CD4-positive, alpha-beta T cell treated with Interleukin-10 for 1 hour (primary cell): ENCODE results near the gene HPCAL4.

Experiments
- DNase-seq: peaks from one replicate; pipeline ENCODE4 v3.0.0-alpha.2; 2020

The HPCAL4 gene

GRCh38 chr1:39700348-39700747 lies 9.1 kb upstream of the HPCAL4 start:
- DNase-seq: no peak

- DNase-seq: no peak
Measured at GRCh38 chr1:39699419-39699818, 8.2 kb upstream of the HPCAL4 start.

DNA sequence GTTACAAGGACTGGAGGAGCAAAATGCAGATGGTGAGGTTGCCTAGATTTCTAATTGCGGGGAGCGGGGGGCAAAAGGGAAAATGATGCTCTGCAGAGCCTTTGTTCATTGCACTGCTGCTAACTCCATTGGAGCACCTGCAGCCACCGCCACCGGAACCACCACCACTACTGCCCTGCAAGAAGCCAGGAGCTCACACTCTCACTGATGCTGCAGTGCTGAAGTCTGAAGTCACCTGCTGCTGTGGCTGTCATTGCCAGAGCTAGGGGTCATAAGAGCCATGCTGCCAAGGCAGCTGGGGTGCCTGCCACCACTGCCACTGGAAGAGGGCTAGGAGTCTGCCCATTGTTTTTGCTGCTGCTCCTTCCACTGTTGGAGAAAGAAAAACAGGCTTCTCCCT lies 7.3 kb upstream of the HPCAL4 start:
- DNase-seq: no peak

- no peak for DNase-seq
Measured at GRCh38 chr1:39696448-39696847, 5.2 kb upstream of the HPCAL4 start.

DNA sequence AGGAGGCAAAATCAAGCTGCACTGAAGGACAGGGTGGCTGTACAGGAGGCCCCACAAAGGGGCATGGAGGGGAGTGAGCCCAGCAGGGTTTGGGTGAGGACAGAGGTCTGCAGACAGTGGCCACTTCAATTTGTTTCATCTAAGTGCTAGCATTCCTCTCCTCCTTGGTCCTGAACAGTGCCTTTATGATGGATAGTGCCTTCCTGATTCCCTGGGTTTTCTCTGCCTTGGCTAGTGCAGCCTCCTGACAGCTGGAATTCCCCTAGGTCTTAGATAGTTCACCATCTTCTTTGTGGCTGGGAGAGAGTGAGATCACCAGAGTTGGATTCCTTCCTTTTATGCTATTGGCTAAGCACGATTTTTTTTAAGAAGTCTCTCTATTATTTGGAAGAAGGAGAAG lies 3.8 kb upstream of the HPCAL4 start:
- DNase-seq: no peak

- DNase-seq: no peak
Measured at GRCh38 chr1:39694026-39694425, 2.8 kb upstream of the HPCAL4 start.

DNA sequence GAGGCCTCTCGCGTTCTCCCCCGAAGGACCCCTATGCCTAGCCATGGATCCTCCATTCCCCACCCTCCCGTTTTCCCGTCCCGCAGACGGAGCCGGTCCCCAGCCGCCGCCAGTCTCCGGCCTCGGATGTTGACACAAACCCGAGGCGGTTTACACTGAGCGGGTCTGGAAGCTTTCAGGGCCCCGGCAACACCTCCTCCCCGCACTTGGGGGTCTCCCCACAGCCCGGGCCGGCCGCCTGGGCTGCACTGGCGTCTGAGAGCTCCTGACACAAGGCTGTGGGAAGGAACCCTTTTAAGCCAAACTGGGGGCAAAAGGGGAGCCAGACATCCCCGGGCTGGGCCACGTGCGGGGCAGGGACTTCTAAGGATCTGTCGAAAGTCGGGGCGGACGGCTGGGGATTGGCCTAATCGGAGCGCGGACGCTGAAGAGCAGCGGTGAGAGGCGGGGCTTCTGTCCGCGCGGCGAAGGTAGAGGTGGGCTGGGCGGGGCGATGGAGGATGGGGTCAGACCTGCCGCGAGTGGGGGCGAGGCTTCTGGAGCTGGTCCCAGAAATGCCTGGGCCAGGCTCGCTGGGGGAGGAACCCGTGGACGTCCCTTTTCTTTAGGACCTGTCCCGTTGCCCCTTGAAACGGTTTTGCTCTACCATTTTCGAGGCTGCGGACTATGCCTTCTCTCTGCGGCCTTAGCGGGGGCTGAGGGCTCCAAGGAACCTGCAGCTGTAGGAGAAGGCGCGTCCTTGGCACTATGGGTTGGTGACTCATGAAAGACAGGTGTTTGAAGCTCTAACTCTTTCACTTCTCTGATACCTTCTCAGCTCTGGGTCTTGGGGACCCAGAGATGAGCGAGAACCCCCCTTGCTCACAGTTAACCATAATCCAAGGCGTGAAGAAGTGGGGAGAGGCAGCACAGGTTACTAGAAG lies 1.2 kb upstream of the HPCAL4 start:
- DNase-seq: peak; percentile 54

GRCh38 chr1:39690794-39691382 lies 345 bp downstream of the HPCAL4 start:
- DNase-seq: no peak

DNA sequence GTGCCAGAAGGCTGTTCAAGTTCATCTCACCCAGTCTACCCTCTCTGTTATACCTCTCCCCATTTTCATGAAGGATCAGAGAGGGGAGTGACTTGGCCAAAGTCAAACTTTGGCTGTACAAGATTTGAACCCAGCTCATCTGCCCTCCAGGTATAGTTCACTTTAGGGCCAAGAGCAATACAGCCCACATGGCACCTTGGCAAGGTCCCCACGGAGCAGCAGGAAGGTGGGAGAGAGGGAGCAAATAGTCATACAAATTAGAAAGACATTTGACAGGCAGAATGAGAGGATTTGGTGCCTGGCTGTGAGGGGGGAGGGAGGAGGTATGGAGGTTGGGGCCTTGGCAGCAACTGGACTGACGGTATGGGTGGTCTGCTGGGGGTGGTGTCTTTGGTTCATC lies 1.0 kb downstream of the HPCAL4 start:
- DNase-seq: no peak

GRCh38 chr1:39689635-39690034 lies 1.6 kb downstream of the HPCAL4 start:
- DNase-seq: no peak

- DNase-seq: no peak
Measured at GRCh38 chr1:39689214-39689613, 2.0 kb downstream of the HPCAL4 start.

DNA sequence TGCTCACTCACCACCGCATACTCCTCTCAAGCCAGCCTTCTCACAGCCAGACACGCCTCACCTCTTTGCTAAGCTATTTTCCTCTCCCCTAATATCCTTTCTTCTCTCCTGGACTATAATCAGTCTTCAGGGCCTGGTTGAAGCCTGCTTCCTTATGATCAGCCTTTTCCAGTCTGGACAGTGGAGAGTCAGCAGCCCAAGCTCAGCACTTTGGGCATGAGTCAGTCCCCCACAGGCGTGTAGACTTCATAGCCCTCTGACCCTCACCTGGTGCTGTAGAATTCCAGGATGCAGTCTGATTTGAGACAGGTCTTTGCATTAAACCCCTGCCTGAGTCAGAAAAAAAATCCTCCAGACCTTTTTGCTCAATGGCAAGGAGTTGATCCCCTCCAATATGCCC lies 2.5 kb downstream of the HPCAL4 start:
- DNase-seq: no peak

DNA sequence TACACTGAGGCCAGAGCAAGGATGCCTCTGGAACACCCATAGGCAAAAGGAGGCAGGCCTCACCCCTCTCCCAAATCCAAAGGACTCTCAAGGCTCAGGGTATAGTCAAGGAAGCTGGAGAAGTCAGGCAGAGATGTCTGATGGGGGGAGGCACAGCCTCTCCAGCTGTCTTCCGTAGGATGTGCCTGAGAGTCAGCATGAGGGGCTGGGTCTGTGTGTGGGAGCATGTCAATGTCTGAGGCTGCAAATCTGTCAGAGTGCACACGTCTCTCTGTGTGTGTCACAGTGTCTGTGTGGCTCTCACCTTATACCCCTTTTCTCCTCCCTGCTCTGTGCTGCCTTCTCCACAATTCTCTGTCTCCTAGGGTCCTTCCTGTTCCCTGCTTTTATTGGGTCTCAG lies 4.0 kb downstream of the HPCAL4 start:
- no peak for DNase-seq

GRCh38 chr1:39685071-39685470 lies 6.2 kb downstream of the HPCAL4 start:
- DNase-seq: no peak

DNA sequence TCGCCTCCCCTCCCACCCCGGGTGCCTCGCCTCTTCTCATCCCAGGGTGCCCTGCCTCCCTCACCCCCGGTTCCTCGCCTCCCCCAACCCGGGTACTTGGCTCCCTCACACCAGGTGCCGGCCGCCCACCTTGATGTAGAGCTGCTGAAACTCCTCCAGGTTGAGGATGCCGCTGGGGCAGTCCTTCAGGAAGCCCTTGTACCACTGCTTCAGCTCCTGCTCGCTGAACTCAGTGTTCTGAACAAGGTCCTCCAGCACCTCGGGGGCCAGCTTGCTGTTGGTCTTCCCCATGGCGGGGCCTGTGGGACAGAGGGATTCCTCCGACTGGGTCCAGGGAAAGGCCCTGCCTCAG lies 6.9 kb downstream of the HPCAL4 start:
- no peak for DNase-seq

DNA sequence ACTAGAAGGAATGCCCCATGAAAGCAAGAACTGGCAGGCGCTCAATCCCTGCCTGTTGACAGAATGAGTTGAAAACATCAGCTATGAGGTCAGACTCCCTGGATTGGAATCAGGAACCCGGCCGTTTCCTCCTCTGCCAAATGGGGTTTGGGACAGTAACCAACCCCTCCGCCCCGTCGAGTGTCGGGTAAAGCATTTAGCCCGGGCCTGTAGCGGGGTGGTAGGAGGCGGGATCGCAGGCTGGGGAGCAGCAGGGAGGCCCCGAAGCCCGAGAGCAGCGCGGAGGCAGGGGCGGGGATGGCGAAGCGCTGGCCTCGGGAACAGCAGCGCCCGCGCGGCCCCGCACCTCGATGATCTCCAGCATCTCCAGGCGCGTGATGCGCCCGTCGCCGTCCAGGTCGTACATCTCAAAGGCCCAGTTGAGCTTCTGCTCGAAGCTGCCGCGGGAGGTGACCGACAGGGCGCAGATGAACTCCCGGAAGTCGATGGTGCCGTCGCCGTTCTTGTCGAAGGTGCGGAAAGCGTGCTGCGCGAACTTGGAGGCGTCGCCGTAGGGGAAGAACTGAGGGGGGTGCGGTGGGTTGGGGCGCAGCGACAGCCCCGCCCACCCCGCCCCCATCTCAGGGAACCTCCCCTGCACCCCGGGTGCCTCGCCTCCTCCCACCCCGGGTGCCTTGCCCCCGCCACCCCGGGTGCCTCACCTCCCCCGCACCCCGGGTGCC lies 7.5 kb downstream of the HPCAL4 start:
- peak; percentile 80 for DNase-seq

DNA sequence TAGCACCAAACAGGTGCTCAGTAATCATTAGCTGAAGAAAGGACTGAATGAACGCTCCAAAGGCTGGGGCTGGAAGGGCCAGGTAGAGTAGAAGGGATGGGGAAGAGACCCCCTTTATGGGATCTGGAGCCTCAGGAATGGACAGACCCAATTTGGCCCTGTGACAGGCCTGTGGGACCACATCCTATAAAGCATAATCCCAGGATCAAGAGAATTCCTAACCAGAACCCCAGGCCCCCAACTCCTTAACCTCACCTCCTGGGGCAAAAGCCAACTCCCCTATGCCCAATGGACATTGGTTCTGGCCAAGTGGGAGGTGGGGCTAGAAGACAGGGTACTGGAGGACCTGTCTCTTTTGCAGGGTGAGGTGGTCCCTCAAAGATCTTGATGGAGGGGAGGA lies 9.2 kb downstream of the HPCAL4 start:
- no peak for DNase-seq

DNA sequence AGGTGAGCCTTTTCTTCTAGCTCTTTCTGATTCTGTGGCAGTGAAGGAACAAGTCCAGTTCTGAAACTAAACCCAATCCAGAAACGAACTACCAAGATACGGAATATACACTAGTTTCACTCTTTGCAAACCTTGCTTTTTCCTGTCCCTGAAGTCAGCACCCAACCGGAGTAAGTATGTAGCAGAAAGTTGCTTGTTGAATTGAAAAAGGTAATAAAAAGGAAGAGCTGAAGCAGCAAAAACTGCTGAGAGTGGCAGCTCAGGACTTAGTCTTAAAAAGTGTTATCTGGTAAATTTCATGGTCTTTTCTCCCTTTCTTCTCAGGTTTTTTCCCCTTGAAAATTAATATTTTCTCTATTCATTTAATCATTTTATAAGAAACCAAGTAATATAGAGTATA lies 9.9 kb downstream of the HPCAL4 start:
- no peak for DNase-seq

DNA sequence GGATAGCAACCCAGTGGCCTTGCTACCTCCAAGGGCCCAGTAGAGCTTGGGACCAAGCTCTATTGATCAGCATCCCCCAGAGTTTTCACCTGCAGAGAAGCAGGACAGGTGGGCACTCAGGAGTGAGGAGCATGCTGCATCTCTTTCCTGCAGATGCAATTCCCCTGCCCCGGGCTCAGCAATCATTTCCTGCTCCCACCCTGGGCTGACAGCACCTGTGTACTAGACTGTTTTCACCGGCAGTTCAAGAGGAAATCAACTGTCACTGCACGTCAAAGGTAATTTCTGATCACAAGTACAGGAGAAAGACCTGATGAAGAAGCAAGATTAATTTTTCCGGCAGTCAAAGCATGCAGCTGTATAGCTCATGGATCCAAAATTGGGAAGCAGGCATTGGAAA lies 10.5 kb downstream of the HPCAL4 start:
- peak; percentile 26 for DNase-seq

- DNase-seq: no peak
Measured at GRCh38 chr1:39679821-39680220, 11.4 kb downstream of the HPCAL4 start.

DNA sequence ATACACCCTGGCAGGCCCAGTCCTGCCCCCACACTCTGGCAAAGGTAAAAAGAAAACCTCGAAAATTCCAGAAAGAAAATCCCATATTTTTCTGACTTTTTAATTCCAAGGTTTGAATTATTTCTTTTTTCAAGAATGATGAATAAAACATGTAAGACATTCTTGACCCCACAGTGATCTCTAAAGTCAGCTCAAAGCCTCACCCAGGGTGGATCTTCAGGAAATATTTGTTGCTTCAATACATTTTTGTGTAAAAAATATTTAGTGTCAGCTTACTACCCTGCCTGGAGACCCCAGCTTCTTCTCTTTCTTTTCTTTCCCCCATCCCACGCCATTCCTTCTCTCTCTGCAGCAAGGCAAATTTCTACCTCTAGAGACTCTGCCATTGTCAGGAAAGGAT lies 12.3 kb downstream of the HPCAL4 start:
- DNase-seq: no peak

GRCh38 chr1:39677645-39678044 lies 13.6 kb downstream of the HPCAL4 start:
- DNase-seq: no peak

GRCh38 chr1:39676948-39677548 lies 14.2 kb downstream of the HPCAL4 start:
- DNase-seq: no peak

- DNase-seq: no peak
Measured at GRCh38 chr1:39675220-39675619, 16.0 kb downstream of the HPCAL4 start.
